Occipital lobe (tissue), 2 donors: ENCODE results near the gene GNAZ. TPM values are rescaled to one million over a fixed set of nuclear protein-coding genes. Genes with fewer than 3 reads are reported as not detected.
A peak's percentile ranks its signal among the peaks of the same experiment; 100 is the strongest.

ENCODE experiments used
- DNase-seq: peaks from one replicate; lab custom pipeline; 2025; lab: John Stamatoyannopoulos, UW
- total RNA-seq: library from RNA; depleted of rRNA; stranded (reverse); fragments of >200 nt; gene quantifications from one replicate; pipeline ENCODE4 v1.2.3, GENCODE V29; 2014

The GNAZ gene
- total RNA-seq, 1 donor from 2014 or later = 192 TPM

DNA sequence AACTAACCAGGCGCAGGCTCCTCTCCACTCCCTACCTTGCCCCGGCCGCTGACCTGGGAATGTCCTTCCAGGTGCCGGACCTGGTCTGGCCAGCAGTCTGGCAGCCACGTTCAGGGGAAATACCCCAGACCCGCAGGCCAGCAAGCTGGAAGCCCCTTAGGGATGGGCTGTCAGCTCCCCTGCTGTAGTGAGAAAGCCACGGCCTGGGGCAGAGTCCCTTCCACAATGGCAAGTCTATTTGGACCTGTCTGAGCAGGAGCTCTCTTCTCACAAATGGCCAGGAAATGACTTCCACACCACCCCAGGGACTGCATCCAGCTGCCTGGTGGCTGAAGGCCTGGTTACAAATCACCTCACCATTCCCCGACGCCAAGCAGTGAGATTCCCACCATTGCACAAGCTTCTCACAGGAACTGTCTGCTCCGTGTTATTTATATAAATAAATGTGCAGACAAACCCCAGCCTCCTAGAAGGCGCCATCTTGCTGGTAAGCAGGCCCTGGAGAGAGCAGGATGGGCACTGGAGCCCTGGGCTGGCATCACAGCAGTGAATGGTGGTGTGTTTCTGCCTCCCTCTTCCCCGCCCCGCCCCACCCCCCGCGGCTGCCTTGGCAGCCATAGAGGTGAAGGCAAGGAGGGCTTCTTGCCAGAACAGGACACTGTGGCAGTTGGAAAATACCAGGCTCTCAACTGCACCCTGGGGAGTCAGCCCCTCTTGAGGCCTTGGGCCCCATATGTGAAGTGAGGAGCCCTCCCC lies 47.8 kb downstream of the GNAZ start:
- DNase-seq = no peak

- no peak for DNase-seq
Measured at GRCh38 chr22:23118647-23119493, 48.6 kb downstream of the GNAZ start.

DNA sequence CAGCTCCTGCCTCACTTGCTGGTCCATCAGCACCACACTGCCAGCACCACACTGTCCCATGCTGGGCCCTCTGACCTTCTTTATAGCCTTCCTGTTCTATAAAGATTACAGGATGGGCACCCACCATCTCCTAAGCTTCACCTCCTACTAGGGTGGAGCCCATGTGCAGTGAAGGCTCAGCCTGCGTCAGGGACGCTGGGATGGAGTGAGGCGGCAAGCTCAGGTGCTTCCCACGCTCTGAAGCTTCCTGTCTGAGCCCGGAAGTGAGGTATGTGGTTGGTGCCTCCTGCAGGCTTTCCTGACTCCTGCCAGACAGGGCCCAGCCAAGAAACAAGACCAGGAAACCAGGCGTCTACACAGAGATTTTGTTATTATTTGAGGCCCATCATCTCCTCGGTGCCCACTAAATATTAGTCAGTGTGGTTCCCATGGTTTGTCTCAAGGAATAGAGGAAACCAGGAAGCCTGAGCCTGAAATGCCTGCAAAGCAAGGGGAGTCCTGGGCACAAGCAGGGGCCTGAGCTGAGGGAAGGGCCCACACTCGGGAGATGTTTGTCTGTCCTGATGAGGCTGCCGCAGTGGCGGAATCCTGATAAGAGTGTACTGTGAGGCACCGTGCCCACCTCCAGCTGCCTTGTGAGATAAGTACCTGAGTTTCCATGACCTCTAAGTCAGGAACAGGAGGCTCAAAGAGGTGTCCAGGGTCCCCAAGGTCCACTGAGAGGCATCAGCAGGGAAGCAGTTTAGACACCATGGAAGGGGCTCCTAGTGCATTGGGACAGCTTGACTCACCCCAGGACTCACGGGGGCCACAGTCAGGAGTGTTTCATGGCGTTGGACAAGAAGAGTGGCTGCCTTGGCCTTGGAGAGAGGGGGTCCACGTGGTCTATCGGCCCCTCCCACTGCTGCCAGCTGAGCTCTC lies 49.4 kb downstream of the GNAZ start:
- DNase-seq = no peak

DNA sequence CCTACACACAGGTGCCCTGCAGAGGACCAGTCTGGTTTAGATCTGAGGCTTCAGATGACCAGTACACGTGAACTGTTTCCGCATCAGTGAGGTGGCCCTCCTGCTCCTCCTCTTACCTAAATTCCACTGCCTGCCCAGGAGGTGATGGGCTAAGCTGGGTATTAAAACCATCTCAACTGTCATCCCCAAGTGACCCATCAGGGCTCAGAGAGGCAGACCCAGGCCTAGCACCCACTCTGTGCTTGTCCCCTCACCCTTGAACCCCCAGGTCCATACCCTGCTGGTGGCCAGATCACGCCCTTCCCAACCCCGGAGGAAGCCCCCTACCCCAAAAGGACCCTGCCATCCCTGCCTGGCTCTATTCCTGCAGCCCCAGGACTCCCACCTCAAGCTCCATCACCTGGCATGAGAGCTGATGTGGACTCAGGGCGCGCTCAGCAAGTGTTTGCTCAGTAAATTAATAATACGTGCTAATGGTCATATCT lies 50.1 kb downstream of the GNAZ start:
- DNase-seq = no peak

DNA sequence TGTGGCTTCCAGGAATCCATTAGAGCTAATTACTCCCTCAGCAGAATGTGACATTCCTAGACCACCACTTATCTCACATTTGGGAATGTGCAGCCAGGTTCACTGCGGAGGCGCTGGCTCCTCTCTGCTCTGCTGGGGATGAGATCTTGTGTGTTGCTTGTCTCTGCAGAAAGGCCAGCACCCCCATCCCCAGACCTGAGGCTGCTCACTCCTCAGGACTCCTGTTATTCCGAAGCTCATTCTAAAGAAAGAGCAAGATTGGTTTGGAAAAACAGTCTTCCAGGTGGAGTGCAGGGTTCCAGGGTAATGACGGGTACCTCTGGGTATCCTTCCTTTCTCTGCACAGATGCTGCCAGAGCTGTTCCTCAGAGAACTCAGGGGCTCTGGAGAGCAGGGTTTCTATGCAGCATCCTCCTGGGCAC lies 50.7 kb downstream of the GNAZ start:
- no peak for DNase-seq

DNA sequence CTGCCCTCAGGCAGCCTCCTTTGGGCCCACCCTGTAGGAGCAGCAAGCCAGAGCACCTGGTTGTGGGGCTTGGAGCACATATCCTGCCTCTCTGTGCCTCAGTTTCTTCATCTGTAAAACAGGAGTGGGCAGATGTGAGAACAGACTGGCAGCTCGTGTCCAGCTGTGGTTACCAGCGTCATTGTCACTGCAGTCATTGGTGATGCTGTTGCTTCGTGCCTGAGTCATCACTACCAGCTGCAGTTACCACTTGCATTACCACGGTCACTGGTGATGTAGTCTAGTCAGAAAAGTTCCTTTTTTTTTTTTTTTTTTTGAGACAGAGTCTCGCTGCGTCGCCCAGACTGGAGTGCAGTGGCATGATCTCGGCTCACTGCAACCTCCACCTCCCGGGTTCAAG lies 51.1 kb downstream of the GNAZ start:
- DNase-seq = no peak

DNA sequence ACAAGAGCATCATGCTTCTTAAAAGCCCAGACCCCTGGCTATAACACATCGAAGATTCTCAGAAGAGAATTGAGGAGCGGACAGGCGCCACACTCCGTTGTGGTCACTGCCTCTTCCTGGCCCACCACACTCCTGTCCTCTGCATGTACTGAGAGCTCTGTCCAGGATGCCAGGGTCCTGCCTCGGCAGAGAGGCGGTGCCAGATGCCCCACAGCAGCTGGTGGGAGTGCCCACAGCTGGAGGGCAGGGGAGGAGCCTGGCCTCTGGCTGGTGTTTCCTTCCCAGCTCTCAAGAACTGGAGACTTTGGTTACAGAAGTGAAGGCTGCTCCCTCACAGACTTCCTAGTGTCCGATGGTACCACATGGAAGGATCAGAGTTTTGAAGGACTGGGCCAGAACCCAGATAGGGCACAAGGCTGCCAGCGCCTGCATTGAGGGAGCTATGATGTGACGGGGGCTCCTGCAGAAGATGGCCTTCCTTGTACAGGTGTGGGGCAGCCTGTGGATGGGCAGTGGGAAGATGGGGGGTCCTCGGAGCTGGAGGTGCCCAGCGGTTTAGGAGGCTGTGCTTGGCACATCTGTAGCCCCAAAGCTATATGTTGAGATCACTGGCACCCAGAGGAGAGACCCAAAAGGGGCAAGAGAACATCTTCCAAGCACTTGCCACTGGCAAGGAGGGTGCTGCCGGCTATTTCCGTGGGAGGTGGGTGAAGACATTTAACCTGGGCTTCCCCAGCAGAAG lies 52.1 kb downstream of the GNAZ start:
- no peak for DNase-seq

DNA sequence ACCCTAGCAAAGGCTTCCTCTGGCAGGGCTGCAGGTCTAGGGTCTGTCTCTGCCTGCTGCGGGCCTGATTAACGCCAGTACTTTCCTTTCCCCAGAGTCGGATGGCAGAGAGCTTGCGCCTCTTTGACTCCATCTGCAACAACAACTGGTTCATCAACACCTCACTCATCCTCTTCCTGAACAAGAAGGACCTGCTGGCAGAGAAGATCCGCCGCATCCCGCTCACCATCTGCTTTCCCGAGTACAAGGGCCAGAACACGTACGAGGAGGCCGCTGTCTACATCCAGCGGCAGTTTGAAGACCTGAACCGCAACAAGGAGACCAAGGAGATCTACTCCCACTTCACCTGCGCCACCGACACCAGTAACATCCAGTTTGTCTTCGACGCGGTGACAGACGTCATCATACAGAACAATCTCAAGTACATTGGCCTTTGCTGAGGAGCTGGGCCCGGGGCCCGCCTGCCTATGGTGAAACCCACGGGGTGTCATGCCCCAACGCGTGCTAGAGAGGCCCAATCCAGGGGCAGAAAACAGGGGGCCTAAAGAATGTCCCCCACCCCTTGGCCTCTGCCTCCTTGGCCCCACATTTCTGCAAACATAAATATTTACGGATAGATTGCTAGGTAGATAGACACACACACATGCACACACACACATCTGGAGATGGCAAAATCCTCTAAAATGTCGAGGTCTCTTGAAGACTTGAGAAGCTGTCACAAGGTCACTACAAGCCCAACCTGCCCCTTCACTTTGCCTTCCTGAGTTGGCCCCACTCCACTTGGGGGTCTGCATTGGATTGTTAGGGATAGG lies 52.9 kb downstream of the GNAZ start:
- no peak for DNase-seq

GRCh38 chr22:23123804-23124254 lies 53.5 kb downstream of the GNAZ start:
- no peak for DNase-seq

DNA sequence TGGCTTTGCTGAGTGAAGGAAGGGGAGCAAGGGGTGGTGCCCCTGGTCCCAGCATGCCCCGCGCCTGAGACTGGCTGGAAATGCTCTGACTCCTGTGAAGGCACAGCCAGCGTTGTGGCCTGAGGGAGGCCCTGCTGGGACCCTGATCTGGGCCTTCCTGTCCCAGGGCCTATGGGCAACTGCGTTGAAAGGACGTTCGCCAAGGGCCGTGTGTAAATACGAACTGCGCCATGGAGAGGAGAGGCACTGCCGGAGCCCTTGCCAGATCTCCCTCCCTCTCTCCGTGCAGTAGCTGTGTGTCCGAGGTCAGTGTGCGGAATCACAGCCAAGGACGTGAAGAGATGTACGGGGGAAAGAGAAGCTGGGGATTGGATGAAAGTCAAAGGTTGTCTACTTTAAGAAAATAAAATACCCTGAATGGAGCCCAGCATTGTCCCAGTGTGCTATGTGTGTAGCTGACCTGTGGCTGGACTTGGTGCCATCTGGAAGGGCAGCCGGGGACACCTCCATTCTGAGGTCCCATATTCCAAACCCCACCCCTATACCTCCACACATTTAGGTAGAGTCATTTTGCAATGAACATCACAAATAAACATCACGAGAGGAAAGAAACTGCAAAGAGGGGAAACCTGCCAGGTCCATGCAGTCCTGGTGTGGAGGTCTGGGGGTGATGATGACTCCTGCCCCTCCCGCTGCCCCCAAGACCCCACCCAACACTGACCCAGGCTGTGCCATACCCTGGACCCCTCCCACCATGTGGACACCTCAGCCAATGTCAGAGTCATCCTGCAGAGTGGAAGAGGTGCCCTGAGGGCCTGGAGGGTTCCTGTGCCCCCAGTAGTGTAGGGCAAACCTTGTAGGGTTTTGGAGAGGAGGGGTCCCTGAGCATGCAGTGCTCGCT lies 54.5 kb downstream of the GNAZ start:
- no peak for DNase-seq

DNA sequence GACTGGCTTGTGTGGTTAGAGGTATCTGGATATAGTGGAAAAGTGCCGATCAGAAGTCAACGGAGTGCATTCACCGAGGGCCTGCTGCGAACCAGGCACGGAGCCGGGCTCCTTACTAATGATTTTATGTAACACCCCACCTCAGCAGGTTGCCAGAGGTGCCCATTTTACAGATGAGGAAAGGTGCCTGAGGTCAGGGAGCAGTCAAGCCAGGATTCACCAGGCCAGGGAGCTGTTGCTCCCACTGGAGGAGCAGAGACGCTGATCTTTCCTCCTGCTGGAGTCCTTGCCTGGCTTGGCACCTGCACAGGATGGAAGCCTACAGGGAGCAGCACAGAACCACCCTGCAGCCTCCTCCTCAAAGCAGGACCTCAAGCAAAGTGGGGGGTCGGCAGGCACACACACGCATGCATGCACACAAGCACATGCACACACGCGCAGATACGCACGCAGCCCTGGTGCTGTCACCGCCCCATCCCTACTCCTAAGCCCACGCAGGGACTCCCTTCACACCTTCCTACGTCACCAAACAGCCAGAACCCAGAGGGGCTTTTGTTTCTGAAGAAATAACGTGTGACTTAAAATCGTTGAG lies 55.3 kb downstream of the GNAZ start:
- no peak for DNase-seq

- DNase-seq = no peak
Measured at GRCh38 chr22:23126165-23127054, 56.1 kb downstream of the GNAZ start.

- DNase-seq = no peak
Measured at GRCh38 chr22:23127055-23127756, 56.9 kb downstream of the GNAZ start.

GRCh38 chr22:23127788-23128187 lies 57.5 kb downstream of the GNAZ start:
- no peak for DNase-seq

GRCh38 chr22:23128269-23129108 lies 58.2 kb downstream of the GNAZ start:
- peak; percentile 81 for DNase-seq

- no peak for DNase-seq
Measured at GRCh38 chr22:23129149-23129548, 58.8 kb downstream of the GNAZ start.
